Measurements from ENCODE around the gene CAVIN2. TPM values are rescaled to one million over a fixed set of nuclear protein-coding genes. Genes with fewer than 3 reads are reported as not detected.
A peak's percentile ranks its signal among the peaks of the same experiment; 100 is the strongest.

Gene CAVIN2
- polyA plus RNA-seq, 2 of the 4 experiments (the other 2 are of a cell fraction) = 9.6 to 20.3 TPM

DNA sequence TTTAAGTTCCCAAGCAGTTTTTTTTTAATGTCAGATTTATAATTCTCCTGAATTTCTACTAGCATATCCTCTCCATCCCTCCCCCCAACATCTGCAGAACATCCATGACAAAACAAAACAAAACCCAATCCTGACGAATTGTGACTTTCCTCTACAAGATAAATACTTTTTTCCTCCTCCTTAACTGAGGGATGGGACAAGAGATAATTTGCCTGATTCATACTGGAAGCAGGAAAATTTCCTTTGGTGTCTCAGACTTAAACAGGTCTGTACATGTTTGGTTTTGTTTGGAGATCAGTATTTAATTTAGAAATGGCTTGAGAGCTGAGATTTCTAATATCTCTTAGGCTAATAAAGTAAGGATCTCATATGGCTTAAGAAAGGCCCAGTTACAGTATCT, 2.2 kb downstream of the CAVIN2 start:
- CTCF ChIA-PET = interaction anchor here (3.8 kb wide), 1 partner anchor 318 kb away, joined by 17 read pairs; no protein-coding TSS in a partner anchor
- peaks cover 36% of the 10 kb centered on the region for H3K4me1 ChIP-seq
- TF ChIP-seq ZNF302 (CRISPR knock-in tag; IDR thresholded peaks at IDR 0.05) (no peak), BHLHE40 (IDR thresholded peaks at IDR 0.05; ENCODE audit: low read depth, low read length) (no peak)
- H3K27ac ChIP-seq = peak overlapping the region; percentile 71 to 87
- 12% methylated on average over 1 of the region's 1 CpG for WGBS (ENCODE audit: missing lambda C conversion rate)
- FAIRE-seq (no peak), DNase-seq (ENCODE audit: low read depth in 1 of 2, low spot score in 1 of 2) (no peak), ATAC-seq (no peak)
- H3K4me3 ChIP-seq = peak overlapping the region; percentile 53
- H3K4me2 ChIP-seq = peak overlapping the region; percentile 81
- H3K9me3 ChIP-seq = no peaks in the 10 kb centered on the region
- POLR2A ChIA-PET = no interaction called here

DNA sequence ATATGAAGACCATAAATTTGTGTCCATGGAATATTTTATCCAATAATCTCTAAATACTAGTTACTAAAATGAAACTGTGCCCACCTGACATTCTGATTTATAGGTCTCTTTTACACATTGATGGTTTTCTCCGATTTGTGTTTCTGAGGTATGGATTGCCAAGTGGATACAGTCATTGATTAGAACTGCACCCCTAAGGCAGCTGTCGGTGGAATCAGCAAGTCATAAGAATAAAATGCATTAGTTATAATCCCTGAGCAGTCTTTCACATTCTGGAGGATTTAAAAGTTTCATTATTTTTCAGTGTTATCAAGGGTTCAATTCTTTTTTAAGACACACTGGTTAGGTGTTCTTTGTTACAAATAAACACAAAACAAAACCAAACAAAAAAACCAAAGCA, 6.0 kb downstream of the CAVIN2 start:
- WGBS (ENCODE audit: missing lambda C conversion rate) = 80% methylated on average over 2 of the region's 2 CpGs
- ATAC-seq (no peak), FAIRE-seq (no peak), DNase-seq (ENCODE audit: low read depth in 1 of 2, low spot score in 1 of 2) (no peak)
- ChIA-PET CTCF (interaction anchor here (1.4 to 1.7 kb wide), 3 partner anchors 29 to 321 kb away, joined by 3 to 7 read pairs (median 5); no protein-coding TSS in a partner anchor), POLR2A (no interaction called here)
- Histone ChIP-seq H3K4me1 (peaks cover 20% of the 10 kb centered on the region; the same call in 2 of the 3 replicates), H3K27ac (no peak overlapping the region), H3K4me2 (peak overlapping the region; percentile 0; the same call in 1 of the 3 replicates), H3K9me3 (no peaks in the 10 kb centered on the region), H3K4me3 (no peak overlapping the region)
- no peak for TF ChIP-seq HDAC2 (IDR thresholded peaks at IDR 0.05)
- TF ChIP-seq, protein P1, sequence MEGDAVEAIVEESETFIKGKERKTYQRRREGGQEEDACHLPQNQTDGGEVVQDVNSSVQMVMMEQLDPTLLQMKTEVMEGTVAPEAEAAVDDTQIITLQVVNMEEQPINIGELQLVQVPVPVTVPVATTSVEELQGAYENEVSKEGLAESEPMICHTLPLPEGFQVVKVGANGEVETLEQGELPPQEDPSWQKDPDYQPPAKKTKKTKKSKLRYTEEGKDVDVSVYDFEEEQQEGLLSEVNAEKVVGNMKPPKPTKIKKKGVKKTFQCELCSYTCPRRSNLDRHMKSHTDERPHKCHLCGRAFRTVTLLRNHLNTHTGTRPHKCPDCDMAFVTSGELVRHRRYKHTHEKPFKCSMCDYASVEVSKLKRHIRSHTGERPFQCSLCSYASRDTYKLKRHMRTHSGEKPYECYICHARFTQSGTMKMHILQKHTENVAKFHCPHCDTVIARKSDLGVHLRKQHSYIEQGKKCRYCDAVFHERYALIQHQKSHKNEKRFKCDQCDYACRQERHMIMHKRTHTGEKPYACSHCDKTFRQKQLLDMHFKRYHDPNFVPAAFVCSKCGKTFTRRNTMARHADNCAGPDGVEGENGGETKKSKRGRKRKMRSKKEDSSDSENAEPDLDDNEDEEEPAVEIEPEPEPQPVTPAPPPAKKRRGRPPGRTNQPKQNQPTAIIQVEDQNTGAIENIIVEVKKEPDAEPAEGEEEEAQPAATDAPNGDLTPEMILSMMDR (IDR thresholded peaks at IDR 0.05) = no peak
- TF ChIP-seq FOXS1 (CRISPR knock-in tag; IDR thresholded peaks at IDR 0.05) = no peak
- TF ChIP-seq CHD2 (IDR thresholded peaks at IDR 0.05; ENCODE audit: low read length, partially characterized antibody) = no peak
- TF ChIP-seq, protein P2, sequence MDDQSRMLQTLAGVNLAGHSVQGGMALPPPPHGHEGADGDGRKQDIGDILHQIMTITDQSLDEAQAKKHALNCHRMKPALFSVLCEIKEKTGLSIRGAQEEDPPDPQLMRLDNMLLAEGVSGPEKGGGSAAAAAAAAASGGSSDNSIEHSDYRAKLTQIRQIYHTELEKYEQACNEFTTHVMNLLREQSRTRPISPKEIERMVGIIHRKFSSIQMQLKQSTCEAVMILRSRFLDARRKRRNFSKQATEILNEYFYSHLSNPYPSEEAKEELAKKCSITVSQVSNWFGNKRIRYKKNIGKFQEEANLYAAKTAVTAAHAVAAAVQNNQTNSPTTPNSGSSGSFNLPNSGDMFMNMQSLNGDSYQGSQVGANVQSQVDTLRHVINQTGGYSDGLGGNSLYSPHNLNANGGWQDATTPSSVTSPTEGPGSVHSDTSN (IDR thresholded peaks at IDR 0.05) = no peak
- TF ChIP-seq, protein P3, sequence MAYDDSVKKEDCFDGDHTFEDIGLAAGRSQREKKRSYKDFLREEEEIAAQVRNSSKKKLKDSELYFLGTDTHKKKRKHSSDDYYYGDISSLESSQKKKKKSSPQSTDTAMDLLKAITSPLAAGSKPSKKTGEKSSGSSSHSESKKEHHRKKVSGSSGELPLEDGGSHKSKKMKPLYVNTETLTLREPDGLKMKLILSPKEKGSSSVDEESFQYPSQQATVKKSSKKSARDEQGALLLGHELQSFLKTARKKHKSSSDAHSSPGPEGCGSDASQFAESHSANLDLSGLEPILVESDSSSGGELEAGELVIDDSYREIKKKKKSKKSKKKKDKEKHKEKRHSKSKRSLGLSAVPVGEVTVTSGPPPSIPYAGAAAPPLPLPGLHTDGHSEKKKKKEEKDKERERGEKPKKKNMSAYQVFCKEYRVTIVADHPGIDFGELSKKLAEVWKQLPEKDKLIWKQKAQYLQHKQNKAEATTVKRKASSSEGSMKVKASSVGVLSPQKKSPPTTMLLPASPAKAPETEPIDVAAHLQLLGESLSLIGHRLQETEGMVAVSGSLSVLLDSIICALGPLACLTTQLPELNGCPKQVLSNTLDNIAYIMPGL (CRISPR knock-in tag; IDR thresholded peaks at IDR 0.05; ENCODE audit: borderline replicate concordance) = no peak
- TF ChIP-seq, protein P4, sequence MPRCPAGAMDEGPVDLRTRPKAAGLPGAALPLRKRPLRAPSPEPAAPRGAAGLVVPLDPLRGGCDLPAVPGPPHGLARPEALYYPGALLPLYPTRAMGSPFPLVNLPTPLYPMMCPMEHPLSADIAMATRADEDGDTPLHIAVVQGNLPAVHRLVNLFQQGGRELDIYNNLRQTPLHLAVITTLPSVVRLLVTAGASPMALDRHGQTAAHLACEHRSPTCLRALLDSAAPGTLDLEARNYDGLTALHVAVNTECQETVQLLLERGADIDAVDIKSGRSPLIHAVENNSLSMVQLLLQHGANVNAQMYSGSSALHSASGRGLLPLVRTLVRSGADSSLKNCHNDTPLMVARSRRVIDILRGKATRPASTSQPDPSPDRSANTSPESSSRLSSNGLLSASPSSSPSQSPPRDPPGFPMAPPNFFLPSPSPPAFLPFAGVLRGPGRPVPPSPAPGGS (IDR thresholded peaks at IDR 0.05) = no peak
- no peak for TF ChIP-seq JUN (IDR thresholded peaks at IDR 0.05)
- no peak for TF ChIP-seq TFCP2L1 (CRISPR knock-in tag; IDR thresholded peaks at IDR 0.05)
- TF ChIP-seq MAZ (IDR thresholded peaks at IDR 0.05; ENCODE audit: borderline replicate concordance, low read depth, low read length) = no peak
- TF ChIP-seq CBX8 (IDR thresholded peaks at IDR 0.05) = no peak
- TF ChIP-seq, protein P5, sequence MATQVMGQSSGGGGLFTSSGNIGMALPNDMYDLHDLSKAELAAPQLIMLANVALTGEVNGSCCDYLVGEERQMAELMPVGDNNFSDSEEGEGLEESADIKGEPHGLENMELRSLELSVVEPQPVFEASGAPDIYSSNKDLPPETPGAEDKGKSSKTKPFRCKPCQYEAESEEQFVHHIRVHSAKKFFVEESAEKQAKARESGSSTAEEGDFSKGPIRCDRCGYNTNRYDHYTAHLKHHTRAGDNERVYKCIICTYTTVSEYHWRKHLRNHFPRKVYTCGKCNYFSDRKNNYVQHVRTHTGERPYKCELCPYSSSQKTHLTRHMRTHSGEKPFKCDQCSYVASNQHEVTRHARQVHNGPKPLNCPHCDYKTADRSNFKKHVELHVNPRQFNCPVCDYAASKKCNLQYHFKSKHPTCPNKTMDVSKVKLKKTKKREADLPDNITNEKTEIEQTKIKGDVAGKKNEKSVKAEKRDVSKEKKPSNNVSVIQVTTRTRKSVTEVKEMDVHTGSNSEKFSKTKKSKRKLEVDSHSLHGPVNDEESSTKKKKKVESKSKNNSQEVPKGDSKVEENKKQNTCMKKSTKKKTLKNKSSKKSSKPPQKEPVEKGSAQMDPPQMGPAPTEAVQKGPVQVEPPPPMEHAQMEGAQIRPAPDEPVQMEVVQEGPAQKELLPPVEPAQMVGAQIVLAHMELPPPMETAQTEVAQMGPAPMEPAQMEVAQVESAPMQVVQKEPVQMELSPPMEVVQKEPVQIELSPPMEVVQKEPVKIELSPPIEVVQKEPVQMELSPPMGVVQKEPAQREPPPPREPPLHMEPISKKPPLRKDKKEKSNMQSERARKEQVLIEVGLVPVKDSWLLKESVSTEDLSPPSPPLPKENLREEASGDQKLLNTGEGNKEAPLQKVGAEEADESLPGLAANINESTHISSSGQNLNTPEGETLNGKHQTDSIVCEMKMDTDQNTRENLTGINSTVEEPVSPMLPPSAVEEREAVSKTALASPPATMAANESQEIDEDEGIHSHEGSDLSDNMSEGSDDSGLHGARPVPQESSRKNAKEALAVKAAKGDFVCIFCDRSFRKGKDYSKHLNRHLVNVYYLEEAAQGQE (IDR thresholded peaks at IDR 0.05) = no peak
- no peak for TF ChIP-seq RFX5 (IDR thresholded peaks at IDR 0.05)
- no peak for TF ChIP-seq TP53 (CRISPR knock-in tag; IDR thresholded peaks at IDR 0.05)
